Brain microvascular endothelial cell (primary cell): ENCODE results near the gene NEB.
"Not testable (repeated sequence)": the region's sequence is repeated elsewhere in the genome, so short reads cannot be mapped to it uniquely, and the experiment has no call there.

Source experiments
- DNase-seq: peaks from one replicate; pipeline ENCODE4 v3.0.0-alpha.2; 2020
- H3K27ac ChIP-seq: fragments of 250-450 bp; sonication (Bioruptor Pico); 2 replicates; pipeline ENCODE4 v1.5.1; 2020; ENCODE audit warnings: mild to moderate bottlenecking, moderate library complexity
- H3K27me3 ChIP-seq: fragments of 250-450 bp; sonication (Bioruptor Pico); replicated peaks from 2 replicates; pipeline ENCODE4 v1.5.1; 2020; ENCODE audit warnings: mild to moderate bottlenecking
- H3K36me3 ChIP-seq: fragments of 250-450 bp; sonication (Bioruptor Pico); replicated peaks from 2 replicates; pipeline ENCODE4 v1.5.1; 2020; ENCODE audit warnings: mild to moderate bottlenecking
- H3K4me3 ChIP-seq: 2 replicates; pipeline ENCODE4 v1.5.1; 2011; ENCODE audit warnings: low read depth, mild to moderate bottlenecking, control low read depth, low read length, moderate library complexity
- CTCF ChIP-seq: IDR thresholded peaks from 2 replicates; pipeline ENCODE4 v1.5.1; 2011; ENCODE audit warnings: low read depth, mild to moderate bottlenecking, moderate library complexity, low read length, control low read depth, inconsistent platforms; ENCODE audit errors: missing control alignments
- in situ Hi-C: cut with HindIII; loops from 2 replicates; pipeline ENCODE4 v1.10.0; 2017; ENCODE audit warnings: low sequenced_read_pairs, low pct_ligation_motif_present

NEB gene

GRCh38 chr2:151758744-151759143 lies 24.5 kb upstream of the NEB start:
- TF ChIP-seq CTCF, result no peak
- Histone ChIP-seq H3K27ac (no peak overlapping the region), H3K4me3 (no peak overlapping the region), H3K36me3 (no peaks in the 10 kb centered on the region), H3K27me3 (no peaks in the 10 kb centered on the region)
- in situ Hi-C loops, result no loop called here
- no peak for DNase-seq

- Histone ChIP-seq H3K27ac (no peak overlapping the region), H3K27me3 (no peaks in the 10 kb centered on the region), H3K36me3 (no peaks in the 10 kb centered on the region), H3K4me3 (no peak overlapping the region)
- TF ChIP-seq CTCF, result no peak
- in situ Hi-C loops, result no loop called here
- no peak for DNase-seq
Observed at GRCh38 chr2:151757861-151758260, 23.6 kb upstream of the NEB start.

GRCh38 chr2:151756820-151757219 lies 22.5 kb upstream of the NEB start:
- TF ChIP-seq CTCF, result no peak
- in situ Hi-C loops, result no loop called here
- Histone ChIP-seq H3K27me3 (no peaks in the 10 kb centered on the region), H3K4me3 (no peak overlapping the region), H3K27ac (no peak overlapping the region), H3K36me3 (no peaks in the 10 kb centered on the region)
- no peak for DNase-seq

GRCh38 chr2:151754253-151754897 lies 20.1 kb upstream of the NEB start:
- Histone ChIP-seq H3K27me3 (no peaks in the 10 kb centered on the region), H3K36me3 (no peaks in the 10 kb centered on the region), H3K27ac (no peak overlapping the region), H3K4me3 (no peak overlapping the region)
- DNase-seq, result no peak
- TF ChIP-seq CTCF, result no peak
- in situ Hi-C loops, result no loop called here

GRCh38 chr2:151753540-151753939 lies 19.3 kb upstream of the NEB start:
- no peak overlapping the region for H3K27ac ChIP-seq
- H3K4me3 ChIP-seq, result no peak overlapping the region
- no peak for DNase-seq
- no peaks in the 10 kb centered on the region for H3K36me3 ChIP-seq
- no peaks in the 10 kb centered on the region for H3K27me3 ChIP-seq
- no peak for TF ChIP-seq CTCF
- in situ Hi-C loops, result no loop called here

- H3K27me3 ChIP-seq, H3K27ac ChIP-seq, DNase-seq, H3K4me3 ChIP-seq, in situ Hi-C loops, H3K36me3 ChIP-seq: not testable (repeated sequence)
Observed at GRCh38 chr2:151745261-151745660, 11.0 kb upstream of the NEB start.
